Large intestine (tissue), 3 donors: Measurements from ENCODE around the gene PRUNE1. TPM values are rescaled to one million over a fixed set of nuclear protein-coding genes. Genes with fewer than 3 reads are reported as not detected.

ENCODE experiments used
- DNase-seq, 2 donors: peaks; one replicate each; pipeline versions ENCODE4 v3.0.0 to v3.0.0-alpha.2; 2013
- H3K27ac ChIP-seq: one replicate; pipeline ENCODE4 v1.5.1; 2013; ENCODE audit warnings: low read length
- H3K27me3 ChIP-seq: 2 replicates; pipeline ENCODE4 v1.6.1; 2013; ENCODE audit warnings: low read length; ENCODE audit not compliant: control insufficient read depth, insufficient read depth
- H3K36me3 ChIP-seq: 2 replicates; pipeline ENCODE4 v1.6.1; 2013; ENCODE audit warnings: low read length; ENCODE audit not compliant: control insufficient read depth, insufficient read depth
- H3K4me1 ChIP-seq: one replicate; pipeline ENCODE4 v1.6.1; 2013; ENCODE audit warnings: low read length; ENCODE audit not compliant: control insufficient read depth, insufficient read depth
- H3K4me3 ChIP-seq: one replicate; pipeline ENCODE4 v1.5.1; 2013; ENCODE audit warnings: low read length
- H3K9me3 ChIP-seq: one replicate; pipeline ENCODE4 v1.6.1; 2013; ENCODE audit warnings: mild to moderate bottlenecking, low read depth, low read length, moderate library complexity; ENCODE audit not compliant: control insufficient read depth
- WGBS: methylation state at CpG from one replicate; pipeline ENCODE4 v1.1.5; 2013; ENCODE audit warnings: low lambda C conversion rate; ENCODE audit not compliant: insufficient coverage; 5-methylcytosine and 5-hydroxymethylcytosine counted together
- polyA plus RNA-seq: library from polyadenylated mRNA; unstranded; fragments of 120-200 nt; gene quantifications from one replicate; pipeline ENCODE4 v1.2.1, GENCODE V29; 2013

The PRUNE1 gene
- polyA plus RNA-seq, 1 donor, result 25.8 TPM

DNA sequence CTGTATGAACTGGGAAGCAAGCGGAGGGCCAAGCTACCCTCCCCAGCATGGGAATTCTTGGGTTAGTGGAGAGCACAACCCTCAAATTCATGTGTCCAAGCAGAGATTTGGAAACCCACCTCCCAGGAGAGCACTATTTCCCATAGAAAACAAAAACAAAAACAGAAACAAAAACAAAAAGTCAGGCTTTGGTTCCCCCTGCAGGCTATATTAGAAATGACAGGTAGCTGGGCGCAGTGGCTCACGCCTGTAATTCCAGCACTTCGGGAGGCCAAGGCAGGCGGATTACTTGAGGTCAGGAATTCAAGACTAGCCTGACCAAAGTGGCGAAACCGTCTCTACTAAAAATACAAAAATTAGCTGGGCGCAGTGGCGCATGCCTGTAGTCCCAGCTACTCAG lies 12.4 kb upstream of the PRUNE1 start:
- no peaks in the 10 kb centered on the region for H3K9me3 ChIP-seq
- H3K27ac ChIP-seq, result no peak overlapping the region
- H3K4me3 ChIP-seq, result no peak overlapping the region
- H3K36me3 ChIP-seq, result peaks cover 33% of the 10 kb centered on the region
- no peak for DNase-seq
- no peaks in the 10 kb centered on the region for H3K27me3 ChIP-seq
- no CpG with 5 or more reads among the region's 9 CpGs for WGBS
- H3K4me1 ChIP-seq, result no peaks in the 10 kb centered on the region

DNA sequence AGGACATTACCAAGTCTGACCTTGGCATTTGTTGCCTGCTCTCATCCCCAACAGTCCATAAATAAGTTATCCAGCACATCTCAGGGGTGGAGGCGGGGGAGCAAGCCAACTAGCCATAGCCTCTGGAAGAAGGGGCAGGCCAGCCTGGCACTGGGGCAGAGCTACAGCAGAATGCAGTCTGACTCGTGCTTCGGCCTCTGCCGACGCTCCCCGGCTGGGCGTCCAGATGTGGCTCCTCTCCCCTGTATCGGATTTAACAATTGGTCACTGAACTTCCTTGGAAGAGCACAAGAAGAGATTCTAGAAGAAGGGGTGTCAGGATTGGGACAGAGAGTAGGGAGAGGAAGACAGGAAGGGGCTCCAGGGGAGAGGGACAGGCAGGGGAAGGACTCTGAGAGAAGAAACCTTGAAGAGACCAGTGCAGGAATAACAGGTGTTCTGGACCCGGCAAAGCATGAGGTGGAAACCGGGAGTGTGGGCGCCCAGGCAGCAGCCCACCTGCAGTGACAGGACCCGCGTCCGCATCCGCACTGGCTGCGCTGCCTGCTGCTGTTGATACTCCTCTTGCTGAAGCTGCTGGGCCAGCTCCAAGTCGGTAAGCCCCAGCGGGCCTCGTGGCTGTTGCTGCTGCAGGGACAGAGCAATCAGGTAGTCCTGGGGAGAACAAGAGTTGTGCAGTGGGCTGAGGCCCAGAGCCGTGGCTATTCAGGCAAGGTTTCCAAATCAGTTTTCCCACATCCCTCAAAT lies 10.9 kb upstream of the PRUNE1 start:
- Histone ChIP-seq H3K4me1 (no peaks in the 10 kb centered on the region), H3K36me3 (peaks cover 43% of the 10 kb centered on the region), H3K27ac (no peak overlapping the region), H3K9me3 (no peaks in the 10 kb centered on the region), H3K27me3 (no peaks in the 10 kb centered on the region), H3K4me3 (no peak overlapping the region)
- no CpG with 5 or more reads among the region's 20 CpGs for WGBS
- no peak for DNase-seq

DNA sequence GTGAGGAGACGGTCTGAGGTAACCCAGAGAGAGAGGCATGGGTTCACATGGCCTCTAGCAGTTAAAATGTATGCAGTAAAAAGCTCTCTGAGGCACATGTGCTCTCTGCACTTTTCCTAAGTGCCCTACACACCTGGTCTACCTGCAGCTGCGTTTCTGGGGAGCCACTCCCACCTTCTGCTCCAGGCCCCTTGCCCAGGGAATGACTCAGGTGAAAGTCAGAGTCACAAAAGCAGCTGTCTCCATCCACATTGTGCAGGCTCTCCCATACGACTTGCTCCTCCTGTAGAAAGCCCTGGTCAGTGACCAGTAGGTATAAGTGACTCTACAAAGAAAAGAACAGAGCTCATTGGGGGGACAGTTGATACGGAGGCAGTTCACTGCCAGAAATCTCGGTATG lies 10.3 kb upstream of the PRUNE1 start:
- Histone ChIP-seq H3K27ac (no peak overlapping the region), H3K4me1 (no peaks in the 10 kb centered on the region), H3K36me3 (peaks cover 48% of the 10 kb centered on the region), H3K27me3 (no peaks in the 10 kb centered on the region), H3K9me3 (no peaks in the 10 kb centered on the region), H3K4me3 (no peak overlapping the region)
- no peak for DNase-seq
- WGBS, result no CpG with 5 or more reads among the region's 5 CpGs

DNA sequence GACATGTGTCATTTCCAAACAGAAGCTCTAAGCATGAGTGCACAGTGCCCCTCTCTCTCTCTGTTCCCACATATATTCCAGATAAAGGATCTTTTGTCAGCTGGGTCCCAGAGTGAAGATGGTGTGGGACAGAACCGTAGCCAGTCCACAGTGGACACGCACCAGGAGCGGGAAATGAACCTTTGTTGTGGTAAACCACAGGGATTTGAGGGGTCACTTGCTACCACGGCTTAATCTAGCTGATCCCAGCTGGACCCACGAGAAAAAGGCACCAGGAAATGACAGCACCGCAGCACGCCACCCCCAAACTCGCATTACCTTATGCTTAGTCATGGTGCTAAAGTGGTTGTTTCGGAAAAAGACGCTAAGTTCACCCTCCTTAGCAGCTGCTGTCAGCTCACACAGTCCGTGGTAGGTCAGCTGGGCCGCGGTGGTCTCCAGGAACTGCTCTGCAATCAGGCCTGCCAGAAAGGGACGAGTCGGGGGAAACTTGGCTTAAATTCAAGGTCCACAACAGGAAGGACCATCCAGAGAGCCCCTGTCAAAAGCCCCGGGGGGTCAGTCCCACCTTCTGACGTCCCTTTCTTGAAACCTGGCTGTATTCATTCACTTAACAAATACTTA lies 9.1 kb upstream of the PRUNE1 start:
- WGBS, result no CpG with 5 or more reads among the region's 17 CpGs

DNA sequence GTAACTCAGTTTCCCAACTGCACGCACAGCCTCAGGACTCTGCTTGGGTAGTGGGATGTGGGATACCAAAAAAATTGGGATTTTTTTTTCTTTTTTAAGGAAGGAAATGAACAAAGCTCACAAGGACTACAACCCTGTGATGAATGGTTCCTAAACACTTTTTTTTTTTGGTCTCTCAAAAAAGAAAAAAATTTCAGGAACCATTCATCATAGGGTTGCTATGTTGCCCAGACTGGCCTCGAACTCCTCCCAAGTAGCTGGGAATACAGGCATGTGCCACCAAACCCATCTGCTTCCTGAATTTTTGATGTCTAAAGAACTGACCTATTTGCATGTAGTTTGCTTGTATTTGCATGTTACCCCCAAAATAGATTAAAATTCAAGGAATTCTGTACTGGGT lies 8.3 kb upstream of the PRUNE1 start:
- Histone ChIP-seq H3K27ac (no peak overlapping the region), H3K36me3 (peaks cover 48% of the 10 kb centered on the region), H3K4me3 (no peak overlapping the region), H3K9me3 (no peaks in the 10 kb centered on the region), H3K4me1 (peaks cover 6% of the 10 kb centered on the region), H3K27me3 (no peaks in the 10 kb centered on the region)
- WGBS, result 80% methylated on average over 1 of the region's 2 CpGs
- no peak for DNase-seq

More for the DNA sequence above, 9.1 kb upstream of the PRUNE1 start:
- H3K36me3 ChIP-seq, result peaks cover 48% of the 10 kb centered on the region
- H3K27ac ChIP-seq, result no peak overlapping the region
- no peaks in the 10 kb centered on the region for H3K9me3 ChIP-seq
- H3K4me1 ChIP-seq, result peaks cover 2% of the 10 kb centered on the region
- H3K27me3 ChIP-seq, result no peaks in the 10 kb centered on the region
- no peak overlapping the region for H3K4me3 ChIP-seq
- DNase-seq, result no peak

DNA sequence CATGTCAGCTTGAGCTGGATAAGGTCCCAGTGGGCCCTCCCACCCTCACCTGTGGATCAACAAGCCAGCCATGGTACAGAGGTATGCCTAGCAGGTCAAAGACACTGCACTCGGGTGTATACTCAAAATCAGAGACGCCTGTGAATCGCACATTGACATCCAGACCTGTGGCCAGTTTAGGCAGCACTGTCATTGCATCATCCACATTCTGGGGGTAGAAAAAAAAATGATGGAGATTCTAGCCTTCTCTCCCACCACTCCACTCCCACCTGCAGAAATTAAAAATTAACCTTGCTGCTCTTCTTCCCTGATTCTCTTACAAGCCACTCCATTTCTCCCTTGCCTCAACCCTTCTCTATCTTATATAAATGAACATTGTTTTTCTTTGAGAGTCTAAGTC lies 7.8 kb upstream of the PRUNE1 start:
- no peak overlapping the region for H3K27ac ChIP-seq
- WGBS, result 100% methylated on average over 1 of the region's 3 CpGs
- H3K4me3 ChIP-seq, result no peak overlapping the region
- no peaks in the 10 kb centered on the region for H3K27me3 ChIP-seq
- no peak for DNase-seq
- no peaks in the 10 kb centered on the region for H3K9me3 ChIP-seq
- H3K4me1 ChIP-seq, result peaks cover 7% of the 10 kb centered on the region
- peaks cover 48% of the 10 kb centered on the region for H3K36me3 ChIP-seq

DNA sequence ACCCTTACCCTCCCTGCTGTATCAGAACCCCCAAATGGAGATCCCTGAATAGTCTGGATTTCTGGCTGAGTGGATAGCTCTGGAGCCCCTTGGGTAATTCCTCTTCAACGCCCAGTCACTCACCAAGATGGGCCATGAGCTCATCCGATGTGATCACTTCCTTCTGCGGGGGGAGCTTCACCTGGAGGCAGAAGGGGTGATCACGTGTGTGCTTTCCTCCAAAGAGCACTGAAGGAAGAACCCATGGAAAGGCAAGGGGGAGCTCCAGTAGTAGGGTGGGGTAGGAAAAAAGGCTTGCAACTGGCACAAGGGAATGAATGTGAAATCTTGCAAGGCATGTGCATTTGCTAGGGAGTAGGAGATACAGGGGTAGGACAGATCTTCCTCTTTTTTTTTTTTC lies 6.6 kb upstream of the PRUNE1 start:
- DNase-seq, result no peak
- Histone ChIP-seq H3K27me3 (no peaks in the 10 kb centered on the region), H3K9me3 (no peaks in the 10 kb centered on the region), H3K27ac (no peak overlapping the region), H3K4me1 (peaks cover 7% of the 10 kb centered on the region), H3K4me3 (no peak overlapping the region), H3K36me3 (peaks cover 48% of the 10 kb centered on the region)
- no CpG with 5 or more reads among the region's 4 CpGs for WGBS

DNA sequence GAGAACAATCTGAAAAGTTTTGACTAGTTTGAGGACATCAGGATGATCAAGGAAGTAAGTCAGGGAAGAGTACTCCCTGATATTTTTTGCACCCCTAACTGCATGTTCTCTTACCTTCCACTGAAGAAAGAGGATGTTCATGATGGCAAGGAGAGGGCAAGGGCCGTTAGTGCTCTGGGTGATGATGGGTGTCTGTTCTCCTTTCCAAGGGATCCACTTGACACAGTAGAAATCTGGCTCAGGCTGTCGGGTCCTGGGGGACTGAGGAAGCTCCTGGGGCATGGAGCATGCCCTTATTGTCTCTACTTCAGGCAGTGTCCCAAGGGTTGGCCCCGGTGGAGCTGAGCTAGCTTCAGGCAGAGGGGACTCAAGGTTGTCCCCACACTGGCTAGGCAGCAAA lies 6.2 kb upstream of the PRUNE1 start:
- peaks cover 46% of the 10 kb centered on the region for H3K36me3 ChIP-seq
- H3K27me3 ChIP-seq, result no peaks in the 10 kb centered on the region
- peaks cover 10% of the 10 kb centered on the region for H3K4me1 ChIP-seq
- no peak overlapping the region for H3K27ac ChIP-seq
- no peak overlapping the region for H3K4me3 ChIP-seq
- WGBS, result no CpG with 5 or more reads among the region's 3 CpGs
- no peaks in the 10 kb centered on the region for H3K9me3 ChIP-seq
- no peak for DNase-seq

DNA sequence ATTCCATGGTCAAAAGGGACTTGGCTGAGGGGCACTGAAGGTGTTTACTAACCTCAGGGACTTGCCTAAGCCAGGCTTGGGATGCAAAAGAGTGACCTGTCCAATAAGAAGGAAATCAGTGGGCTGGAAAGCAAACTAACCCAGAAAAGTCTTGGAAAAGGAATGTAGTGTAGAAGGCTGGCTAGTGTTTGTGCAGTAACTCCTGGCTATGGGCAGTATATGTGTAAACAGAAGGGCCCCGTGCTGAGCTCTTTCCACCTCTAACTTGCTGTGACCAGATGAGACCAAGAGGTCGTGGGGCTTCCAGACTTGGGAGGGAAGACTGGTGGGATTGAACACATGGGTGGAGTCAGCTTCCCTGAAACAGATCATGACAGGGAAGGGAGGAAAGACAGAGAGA lies 5.6 kb upstream of the PRUNE1 start:
- no peak overlapping the region for H3K27ac ChIP-seq
- H3K36me3 ChIP-seq, result peaks cover 40% of the 10 kb centered on the region
- 80% methylated on average over 1 of the region's 2 CpGs for WGBS
- DNase-seq, result no peak
- peaks cover 14% of the 10 kb centered on the region for H3K4me1 ChIP-seq
- no peaks in the 10 kb centered on the region for H3K27me3 ChIP-seq
- H3K9me3 ChIP-seq, result no peaks in the 10 kb centered on the region
- H3K4me3 ChIP-seq, result no peak overlapping the region

DNA sequence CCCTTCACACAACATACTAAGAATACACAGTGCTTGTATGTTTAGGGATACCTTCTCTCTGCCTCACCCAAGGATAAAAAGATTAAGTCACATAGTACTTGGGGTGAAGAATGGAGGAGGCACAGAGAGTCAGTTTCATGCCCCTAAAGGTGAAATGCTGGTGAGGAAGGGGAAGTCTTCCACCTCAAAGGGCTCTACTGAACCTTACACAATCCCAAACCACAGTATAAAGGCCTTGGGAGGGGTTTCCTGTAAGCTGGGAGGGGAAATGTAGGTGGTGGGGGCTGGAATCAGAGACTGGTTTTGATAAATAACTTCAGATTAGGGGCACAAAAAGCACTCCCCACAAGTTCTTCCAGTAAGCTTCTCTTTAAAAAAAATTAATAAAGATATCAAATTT lies 5.1 kb upstream of the PRUNE1 start:
- no peak for DNase-seq
- Histone ChIP-seq H3K27ac (no peak overlapping the region), H3K4me3 (no peak overlapping the region), H3K4me1 (peaks cover 18% of the 10 kb centered on the region), H3K9me3 (no peaks in the 10 kb centered on the region), H3K36me3 (peaks cover 35% of the 10 kb centered on the region), H3K27me3 (no peaks in the 10 kb centered on the region)
